Mucosa of gallbladder (tissue), 1 donor: ENCODE measurements around the gene LRRC74B. TPM values are rescaled to one million over a fixed set of nuclear protein-coding genes. Genes with fewer than 3 reads are reported as not detected.
"Not testable (repeated sequence)": the region's sequence is repeated elsewhere in the genome, so short reads cannot be mapped to it uniquely, and the experiment has no call there.

Experiments used
- DNase-seq: peaks from one replicate; pipeline ENCODE4 v3.0.0-alpha.2; 2020; ENCODE audit warnings: low spot score
- total RNA-seq: library from RNA; stranded (reverse); gene quantifications from one replicate; pipeline ENCODE4 v1.2.1, GENCODE V29; 2021
- donor health status: DM: no; HTN: no; CAD: no.

LRRC74B gene
- total RNA-seq, 1 donor from 2014 or later, result not detected

- no peak for DNase-seq
Measured at GRCh38 chr22:21032037-21032867, 13.5 kb upstream of the LRRC74B start, which contains the start of gene SLC7A4. SLC7A4 (minus strand) TSS chr22:21032561; CDS start chr22:21031812, 749 bp downstream.

GRCh38 chr22:21032868-21033688 is 12.7 kb upstream of the LRRC74B start:
- DNase-seq, result no peak

GRCh38 chr22:21033895-21034294 is 11.9 kb upstream of the LRRC74B start:
- DNase-seq, result no peak

GRCh38 chr22:21034989-21035388 is 10.8 kb upstream of the LRRC74B start:
- no peak for DNase-seq

- no peak for DNase-seq
Measured at GRCh38 chr22:21038405-21038804, 7.3 kb upstream of the LRRC74B start.

- not testable (repeated sequence) for DNase-seq
Measured at GRCh38 chr22:21039158-21039557, 6.6 kb upstream of the LRRC74B start.

GRCh38 chr22:21041937-21042336 is 3.8 kb upstream of the LRRC74B start:
- no peak for DNase-seq

- no peak for DNase-seq
Measured at GRCh38 chr22:21042978-21043859, 2.5 kb upstream of the LRRC74B start.

- DNase-seq, result no peak
Measured at GRCh38 chr22:21043860-21044535, 1.7 kb upstream of the LRRC74B start.

- DNase-seq, result peak; percentile 10
Measured at GRCh38 chr22:21044931-21045584, 688 bp upstream of the LRRC74B start.

GRCh38 chr22:21047035-21047661 is 1.4 kb downstream of the LRRC74B start:
- no peak for DNase-seq

- DNase-seq, result no peak
Measured at GRCh38 chr22:21047730-21048129, 2.0 kb downstream of the LRRC74B start.

GRCh38 chr22:21048448-21048847 is 2.7 kb downstream of the LRRC74B start:
- not testable (repeated sequence) for DNase-seq

- DNase-seq, result not testable (repeated sequence)
Measured at GRCh38 chr22:21048965-21049364, 3.2 kb downstream of the LRRC74B start.

- no peak for DNase-seq
Measured at GRCh38 chr22:21051145-21051830, 5.5 kb downstream of the LRRC74B start.

- DNase-seq, result no peak
Measured at GRCh38 chr22:21051831-21052400, 6.2 kb downstream of the LRRC74B start.

- no peak for DNase-seq
Measured at GRCh38 chr22:21052715-21053459, 7.1 kb downstream of the LRRC74B start.

- no peak for DNase-seq
Measured at GRCh38 chr22:21054046-21054713, 8.4 kb downstream of the LRRC74B start.
